ENCODE measurements around the gene TMED8. TPM values are rescaled to one million over a fixed set of nuclear protein-coding genes. Genes with fewer than 3 reads are reported as not detected.

Gene TMED8
- total RNA-seq, 1 experiment from 2014 or later: 14.2 TPM

DNA sequence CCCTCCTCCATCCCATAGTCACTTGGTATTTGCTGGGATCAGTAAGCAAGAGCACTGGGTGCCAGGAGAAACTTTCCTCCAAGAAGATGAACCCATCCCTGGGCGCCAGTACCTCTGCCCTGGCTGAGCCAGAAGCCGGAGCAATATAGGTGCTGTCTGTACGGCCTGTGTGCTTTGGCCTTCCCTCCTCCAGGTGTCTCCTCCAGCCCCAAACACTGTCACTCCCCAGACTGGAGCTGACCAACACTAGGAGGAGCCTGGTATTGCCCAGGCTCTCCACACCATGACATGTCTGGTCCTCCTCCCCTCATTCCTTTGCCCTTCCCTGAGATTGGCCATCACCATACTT, 51.2 kb downstream of the TMED8 start (continued):
- TF ChIP-seq, protein P1, sequence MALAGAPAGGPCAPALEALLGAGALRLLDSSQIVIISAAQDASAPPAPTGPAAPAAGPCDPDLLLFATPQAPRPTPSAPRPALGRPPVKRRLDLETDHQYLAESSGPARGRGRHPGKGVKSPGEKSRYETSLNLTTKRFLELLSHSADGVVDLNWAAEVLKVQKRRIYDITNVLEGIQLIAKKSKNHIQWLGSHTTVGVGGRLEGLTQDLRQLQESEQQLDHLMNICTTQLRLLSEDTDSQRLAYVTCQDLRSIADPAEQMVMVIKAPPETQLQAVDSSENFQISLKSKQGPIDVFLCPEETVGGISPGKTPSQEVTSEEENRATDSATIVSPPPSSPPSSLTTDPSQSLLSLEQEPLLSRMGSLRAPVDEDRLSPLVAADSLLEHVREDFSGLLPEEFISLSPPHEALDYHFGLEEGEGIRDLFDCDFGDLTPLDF (CRISPR knock-in tag; IDR thresholded peaks at IDR 0.05): no peak
- no peak for TF ChIP-seq FOXJ3 (CRISPR knock-in tag; IDR thresholded peaks at IDR 0.05; ENCODE audit: borderline replicate concordance)

- no peaks in the 10 kb centered on the region for H3K36me3 Mint-ChIP-seq
- CTCF ChIA-PET: interaction anchor here (0.7 to 2.1 kb wide), 9 partner anchors 10 to 144 kb away, joined by 3 to 15 read pairs (median 3); partner anchors contain the start of genes SAMD15, TMED8 and VIPAS39
- TF ChIP-seq, protein P2, sequence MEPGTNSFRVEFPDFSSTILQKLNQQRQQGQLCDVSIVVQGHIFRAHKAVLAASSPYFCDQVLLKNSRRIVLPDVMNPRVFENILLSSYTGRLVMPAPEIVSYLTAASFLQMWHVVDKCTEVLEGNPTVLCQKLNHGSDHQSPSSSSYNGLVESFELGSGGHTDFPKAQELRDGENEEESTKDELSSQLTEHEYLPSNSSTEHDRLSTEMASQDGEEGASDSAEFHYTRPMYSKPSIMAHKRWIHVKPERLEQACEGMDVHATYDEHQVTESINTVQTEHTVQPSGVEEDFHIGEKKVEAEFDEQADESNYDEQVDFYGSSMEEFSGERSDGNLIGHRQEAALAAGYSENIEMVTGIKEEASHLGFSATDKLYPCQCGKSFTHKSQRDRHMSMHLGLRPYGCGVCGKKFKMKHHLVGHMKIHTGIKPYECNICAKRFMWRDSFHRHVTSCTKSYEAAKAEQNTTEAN (CRISPR knock-in tag; IDR thresholded peaks at IDR 0.05): no peak
- TF ChIP-seq GTF2I (CRISPR knock-in tag; conservative IDR thresholded peaks at IDR 0.05): 0 out of 2 replicates have a peak, but pooled peaks have one; percentile 56
- DNase-seq (ENCODE audit: low spot score) (no peak), ATAC-seq (no peak)
- POLR2A ChIA-PET: interaction anchor here (0.5 kb wide), 1 partner anchor 17 kb away, joined by 4 read pairs; no protein-coding TSS in a partner anchor
- H3K27me3 Mint-ChIP-seq (ENCODE audit: low read depth): no peaks in the 10 kb centered on the region; the same call in 1 of the 2 replicates
- no peaks in the 10 kb centered on the region for H3K9me3 Mint-ChIP-seq
- no peak overlapping the region for H3K4me3 Mint-ChIP-seq
- H3K4me1 Mint-ChIP-seq: peaks cover 38% of the 10 kb centered on the region
- H3K27ac Mint-ChIP-seq: 0 out of 2 replicates have a peak overlapping the region, but pooled peaks have one; percentile 6
Observed at GRCh38 chr14:77324816-77325745, 51.8 kb downstream of the TMED8 start.

DNA sequence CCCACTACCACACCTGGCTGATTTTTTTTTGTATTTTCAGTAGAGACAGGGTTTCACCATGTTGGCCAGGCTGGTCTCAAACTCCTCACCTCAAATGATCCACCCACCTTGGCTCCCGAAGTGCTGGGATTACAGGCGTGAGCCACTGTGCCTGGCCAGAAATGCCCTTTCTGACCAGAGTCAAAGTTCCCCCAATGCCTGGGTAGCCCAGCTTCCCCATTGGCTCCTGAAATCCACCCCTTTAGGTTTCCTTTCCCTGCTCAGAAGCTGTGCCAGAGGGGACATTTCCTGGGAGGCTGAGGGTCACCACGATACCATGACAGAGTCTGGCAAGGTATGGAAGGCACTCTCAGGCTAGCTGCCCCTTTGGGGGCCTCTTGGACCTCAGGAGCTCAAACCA, 52.6 kb downstream of the TMED8 start:
- Mint-ChIP-seq H3K36me3 (no peaks in the 10 kb centered on the region), H3K4me3 (no peak overlapping the region), H3K9me3 (no peaks in the 10 kb centered on the region), H3K4me1 (peaks cover 46% of the 10 kb centered on the region), H3K27me3 (ENCODE audit: low read depth) (no peaks in the 10 kb centered on the region; the same call in 1 of the 2 replicates), H3K27ac (no peak overlapping the region)
- ATAC-seq: no peak
- ChIA-PET POLR2A (no interaction called here), CTCF (interaction anchor here (0.7 to 2.1 kb wide), 6 partner anchors 9 to 181 kb away, joined by 3 to 15 read pairs (median 4); partner anchors contain the start of genes SAMD15 and TMED8)
- no peak for DNase-seq (ENCODE audit: low spot score)
- TF ChIP-seq, protein P3, sequence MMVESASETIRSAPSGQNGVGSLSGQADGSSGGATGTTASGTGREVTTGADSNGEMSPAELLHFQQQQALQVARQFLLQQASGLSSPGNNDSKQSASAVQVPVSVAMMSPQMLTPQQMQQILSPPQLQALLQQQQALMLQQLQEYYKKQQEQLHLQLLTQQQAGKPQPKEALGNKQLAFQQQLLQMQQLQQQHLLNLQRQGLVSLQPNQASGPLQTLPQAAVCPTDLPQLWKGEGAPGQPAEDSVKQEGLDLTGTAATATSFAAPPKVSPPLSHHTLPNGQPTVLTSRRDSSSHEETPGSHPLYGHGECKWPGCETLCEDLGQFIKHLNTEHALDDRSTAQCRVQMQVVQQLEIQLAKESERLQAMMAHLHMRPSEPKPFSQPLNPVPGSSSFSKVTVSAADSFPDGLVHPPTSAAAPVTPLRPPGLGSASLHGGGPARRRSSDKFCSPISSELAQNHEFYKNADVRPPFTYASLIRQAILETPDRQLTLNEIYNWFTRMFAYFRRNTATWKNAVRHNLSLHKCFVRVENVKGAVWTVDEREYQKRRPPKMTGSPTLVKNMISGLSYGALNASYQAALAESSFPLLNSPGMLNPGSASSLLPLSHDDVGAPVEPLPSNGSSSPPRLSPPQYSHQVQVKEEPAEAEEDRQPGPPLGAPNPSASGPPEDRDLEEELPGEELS (CRISPR knock-in tag; IDR thresholded peaks at IDR 0.05): no peak
- TF ChIP-seq ATF6 (CRISPR knock-in tag; IDR thresholded peaks at IDR 0.05): no peak
- TF ChIP-seq, protein P4, sequence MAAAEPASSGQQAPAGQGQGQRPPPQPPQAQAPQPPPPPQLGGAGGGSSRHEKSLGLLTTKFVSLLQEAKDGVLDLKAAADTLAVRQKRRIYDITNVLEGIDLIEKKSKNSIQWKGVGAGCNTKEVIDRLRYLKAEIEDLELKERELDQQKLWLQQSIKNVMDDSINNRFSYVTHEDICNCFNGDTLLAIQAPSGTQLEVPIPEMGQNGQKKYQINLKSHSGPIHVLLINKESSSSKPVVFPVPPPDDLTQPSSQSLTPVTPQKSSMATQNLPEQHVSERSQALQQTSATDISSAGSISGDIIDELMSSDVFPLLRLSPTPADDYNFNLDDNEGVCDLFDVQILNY (CRISPR knock-in tag; IDR thresholded peaks at IDR 0.05): no peak
- TF ChIP-seq ZNF671 (CRISPR knock-in tag; IDR thresholded peaks at IDR 0.05): no peak
- TF ChIP-seq, protein P5, sequence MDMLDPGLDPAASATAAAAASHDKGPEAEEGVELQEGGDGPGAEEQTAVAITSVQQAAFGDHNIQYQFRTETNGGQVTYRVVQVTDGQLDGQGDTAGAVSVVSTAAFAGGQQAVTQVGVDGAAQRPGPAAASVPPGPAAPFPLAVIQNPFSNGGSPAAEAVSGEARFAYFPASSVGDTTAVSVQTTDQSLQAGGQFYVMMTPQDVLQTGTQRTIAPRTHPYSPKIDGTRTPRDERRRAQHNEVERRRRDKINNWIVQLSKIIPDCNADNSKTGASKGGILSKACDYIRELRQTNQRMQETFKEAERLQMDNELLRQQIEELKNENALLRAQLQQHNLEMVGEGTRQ (CRISPR knock-in tag; IDR thresholded peaks at IDR 0.05): no peak
- TF ChIP-seq IRF2 (CRISPR knock-in tag; IDR thresholded peaks at IDR 0.05; ENCODE audit: borderline replicate concordance, low read depth): no peak
- TF ChIP-seq OVOL2 (CRISPR knock-in tag; IDR thresholded peaks at IDR 0.05; ENCODE audit: borderline replicate concordance): no peak
- no peak for TF ChIP-seq USF1 (CRISPR knock-in tag; IDR thresholded peaks at IDR 0.05)
- no peak for TF ChIP-seq SP1 (CRISPR knock-in tag; conservative IDR thresholded peaks at IDR 0.05)
- no peak for TF ChIP-seq FOXP1 (CRISPR knock-in tag; IDR thresholded peaks at IDR 0.05; ENCODE audit: borderline replicate concordance)
- no peak for TF ChIP-seq CREM (CRISPR knock-in tag; IDR thresholded peaks at IDR 0.05)
- no peak for TF ChIP-seq KAT7 (CRISPR knock-in tag; IDR thresholded peaks at IDR 0.05; ENCODE audit: borderline replicate concordance)
- TF ChIP-seq, protein P6, sequence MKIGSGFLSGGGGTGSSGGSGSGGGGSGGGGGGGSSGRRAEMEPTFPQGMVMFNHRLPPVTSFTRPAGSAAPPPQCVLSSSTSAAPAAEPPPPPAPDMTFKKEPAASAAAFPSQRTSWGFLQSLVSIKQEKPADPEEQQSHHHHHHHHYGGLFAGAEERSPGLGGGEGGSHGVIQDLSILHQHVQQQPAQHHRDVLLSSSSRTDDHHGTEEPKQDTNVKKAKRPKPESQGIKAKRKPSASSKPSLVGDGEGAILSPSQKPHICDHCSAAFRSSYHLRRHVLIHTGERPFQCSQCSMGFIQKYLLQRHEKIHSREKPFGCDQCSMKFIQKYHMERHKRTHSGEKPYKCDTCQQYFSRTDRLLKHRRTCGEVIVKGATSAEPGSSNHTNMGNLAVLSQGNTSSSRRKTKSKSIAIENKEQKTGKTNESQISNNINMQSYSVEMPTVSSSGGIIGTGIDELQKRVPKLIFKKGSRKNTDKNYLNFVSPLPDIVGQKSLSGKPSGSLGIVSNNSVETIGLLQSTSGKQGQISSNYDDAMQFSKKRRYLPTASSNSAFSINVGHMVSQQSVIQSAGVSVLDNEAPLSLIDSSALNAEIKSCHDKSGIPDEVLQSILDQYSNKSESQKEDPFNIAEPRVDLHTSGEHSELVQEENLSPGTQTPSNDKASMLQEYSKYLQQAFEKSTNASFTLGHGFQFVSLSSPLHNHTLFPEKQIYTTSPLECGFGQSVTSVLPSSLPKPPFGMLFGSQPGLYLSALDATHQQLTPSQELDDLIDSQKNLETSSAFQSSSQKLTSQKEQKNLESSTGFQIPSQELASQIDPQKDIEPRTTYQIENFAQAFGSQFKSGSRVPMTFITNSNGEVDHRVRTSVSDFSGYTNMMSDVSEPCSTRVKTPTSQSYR (CRISPR knock-in tag; IDR thresholded peaks at IDR 0.05): no peak
- TF ChIP-seq CREB1 (CRISPR knock-in tag; IDR thresholded peaks at IDR 0.05): no peak

Measured in WTC11 (cell line).